8988T (cell line): ENCODE measurements around the gene PDE11A.
"Not testable (repeated sequence)": the region's sequence is repeated elsewhere in the genome, so short reads cannot be mapped to it uniquely, and the experiment has no call there.

Experiments used
- DNase-seq: peaks from one replicate; pipeline ENCODE4 v3.0.0; 2011

PDE11A gene

GRCh38 chr2:178074123-178075005 lies 1.8 kb upstream of the PDE11A start:
- no peak for DNase-seq

GRCh38 chr2:178072000-178072382 lies 586 bp downstream of the PDE11A start:
- no peak for DNase-seq

GRCh38 chr2:178070824-178071223 lies 1.8 kb downstream of the PDE11A start:
- DNase-seq, result no peak

- DNase-seq, result no peak
Measured at GRCh38 chr2:178069551-178069950, 3.0 kb downstream of the PDE11A start.

- no peak for DNase-seq
Measured at GRCh38 chr2:178068823-178069454, 3.6 kb downstream of the PDE11A start.

GRCh38 chr2:178066890-178067669 lies 5.5 kb downstream of the PDE11A start:
- no peak for DNase-seq

GRCh38 chr2:178066324-178066723 lies 6.3 kb downstream of the PDE11A start:
- no peak for DNase-seq

GRCh38 chr2:178059681-178060080 lies 12.9 kb downstream of the PDE11A start:
- DNase-seq, result no peak

- DNase-seq, result no peak
Measured at GRCh38 chr2:178059111-178059510, 13.5 kb downstream of the PDE11A start.

GRCh38 chr2:178057179-178057680 lies 15.3 kb downstream of the PDE11A start:
- no peak for DNase-seq

GRCh38 chr2:178056345-178056744 lies 16.2 kb downstream of the PDE11A start:
- no peak for DNase-seq

- not testable (repeated sequence) for DNase-seq
Measured at GRCh38 chr2:178051257-178051656, 21.3 kb downstream of the PDE11A start.

- no peak for DNase-seq
Measured at GRCh38 chr2:178047391-178047790, 25.2 kb downstream of the PDE11A start.

- no peak for DNase-seq
Measured at GRCh38 chr2:178044836-178045235, 27.7 kb downstream of the PDE11A start.

- DNase-seq, result no peak
Measured at GRCh38 chr2:178043266-178043665, 29.3 kb downstream of the PDE11A start.

- DNase-seq, result not testable (repeated sequence)
Measured at GRCh38 chr2:178033583-178033982, 39.0 kb downstream of the PDE11A start.

- no peak for DNase-seq
Measured at GRCh38 chr2:178029342-178029741, 43.2 kb downstream of the PDE11A start.

GRCh38 chr2:178025551-178026185 lies 46.9 kb downstream of the PDE11A start:
- no peak for DNase-seq

- no peak for DNase-seq
Measured at GRCh38 chr2:178018141-178018540, 54.4 kb downstream of the PDE11A start.

GRCh38 chr2:178016612-178017011 lies 56.0 kb downstream of the PDE11A start:
- no peak for DNase-seq

- no peak for DNase-seq
Measured at GRCh38 chr2:178012639-178013038, 59.9 kb downstream of the PDE11A start.

GRCh38 chr2:178009813-178010212 lies 62.8 kb downstream of the PDE11A start:
- no peak for DNase-seq
